NCI-H146 (cell line): ENCODE measurements around the gene CHSY1.
"Not testable (repeated sequence)": the region's sequence is repeated elsewhere in the genome, so short reads cannot be mapped to it uniquely, and the experiment has no call there.

ENCODE experiments used
- DNase-seq: peaks from one replicate; lab custom pipeline; 2025; lab: John Stamatoyannopoulos, UW

The CHSY1 gene

GRCh38 chr15:101135532-101136166 is 116.2 kb downstream of the CHSY1 start:
- no peak for DNase-seq

GRCh38 chr15:101134780-101135179 is 117.1 kb downstream of the CHSY1 start:
- no peak for DNase-seq

GRCh38 chr15:101133751-101134261 is 118.0 kb downstream of the CHSY1 start:
- peak; percentile 49 for DNase-seq

GRCh38 chr15:101133181-101133460 is 118.7 kb downstream of the CHSY1 start:
- DNase-seq: no peak

GRCh38 chr15:101132390-101133180 is 119.3 kb downstream of the CHSY1 start:
- no peak for DNase-seq

GRCh38 chr15:101131489-101132389 is 120.1 kb downstream of the CHSY1 start:
- no peak for DNase-seq

GRCh38 chr15:101129851-101130380 is 121.9 kb downstream of the CHSY1 start:
- no peak for DNase-seq

- DNase-seq: no peak
Measured at GRCh38 chr15:101128221-101129015, 123.4 kb downstream of the CHSY1 start.

- peak; percentile 31 for DNase-seq
Measured at GRCh38 chr15:101127506-101128076, 124.3 kb downstream of the CHSY1 start.

- no peak for DNase-seq
Measured at GRCh38 chr15:101126618-101127505, 125.0 kb downstream of the CHSY1 start.

- DNase-seq: not testable (repeated sequence)
Measured at GRCh38 chr15:101125881-101126428, 125.9 kb downstream of the CHSY1 start.
